ENCODE data around the gene WBP1.

WBP1 gene

DNA sequence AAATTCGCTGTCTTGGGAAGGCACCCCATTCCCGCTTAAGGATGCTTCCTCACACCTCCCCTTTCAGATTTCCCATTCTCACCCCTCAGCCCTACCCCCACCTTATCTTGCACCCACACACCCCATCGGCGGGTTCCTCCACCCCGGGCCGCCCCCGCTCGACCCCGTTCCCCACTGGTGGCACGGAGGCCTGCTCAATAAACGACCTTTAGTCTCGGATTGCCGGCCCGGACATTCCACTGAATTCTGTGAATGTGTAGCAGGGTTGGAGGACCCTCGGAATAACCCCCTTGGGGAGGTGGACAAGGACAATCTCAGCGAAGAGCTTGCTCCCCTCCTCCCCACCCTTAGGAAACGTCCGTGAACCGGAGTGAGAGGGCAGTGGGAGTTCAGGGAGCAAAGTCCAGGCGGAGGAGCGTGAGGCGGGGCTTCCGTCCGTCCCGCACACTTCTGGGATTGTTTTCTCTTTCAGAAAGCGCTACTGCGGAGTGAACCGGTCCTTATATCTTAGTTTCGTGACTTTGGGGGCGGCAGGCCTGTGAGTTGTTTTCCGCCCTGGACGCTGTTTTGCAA lies 44.0 kb downstream of the WBP1 start:
- no peak for DNase-seq (ENCODE audit: low read depth)
- TF ChIP-seq, protein P1, sequence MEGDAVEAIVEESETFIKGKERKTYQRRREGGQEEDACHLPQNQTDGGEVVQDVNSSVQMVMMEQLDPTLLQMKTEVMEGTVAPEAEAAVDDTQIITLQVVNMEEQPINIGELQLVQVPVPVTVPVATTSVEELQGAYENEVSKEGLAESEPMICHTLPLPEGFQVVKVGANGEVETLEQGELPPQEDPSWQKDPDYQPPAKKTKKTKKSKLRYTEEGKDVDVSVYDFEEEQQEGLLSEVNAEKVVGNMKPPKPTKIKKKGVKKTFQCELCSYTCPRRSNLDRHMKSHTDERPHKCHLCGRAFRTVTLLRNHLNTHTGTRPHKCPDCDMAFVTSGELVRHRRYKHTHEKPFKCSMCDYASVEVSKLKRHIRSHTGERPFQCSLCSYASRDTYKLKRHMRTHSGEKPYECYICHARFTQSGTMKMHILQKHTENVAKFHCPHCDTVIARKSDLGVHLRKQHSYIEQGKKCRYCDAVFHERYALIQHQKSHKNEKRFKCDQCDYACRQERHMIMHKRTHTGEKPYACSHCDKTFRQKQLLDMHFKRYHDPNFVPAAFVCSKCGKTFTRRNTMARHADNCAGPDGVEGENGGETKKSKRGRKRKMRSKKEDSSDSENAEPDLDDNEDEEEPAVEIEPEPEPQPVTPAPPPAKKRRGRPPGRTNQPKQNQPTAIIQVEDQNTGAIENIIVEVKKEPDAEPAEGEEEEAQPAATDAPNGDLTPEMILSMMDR (IDR thresholded peaks at IDR 0.05; ENCODE audit: low read depth, low read length, missing control alignments), result no peak
- H3K4me3 ChIP-seq (ENCODE audit: low read depth, low read length), result peak overlapping the region; percentile 55

DNA sequence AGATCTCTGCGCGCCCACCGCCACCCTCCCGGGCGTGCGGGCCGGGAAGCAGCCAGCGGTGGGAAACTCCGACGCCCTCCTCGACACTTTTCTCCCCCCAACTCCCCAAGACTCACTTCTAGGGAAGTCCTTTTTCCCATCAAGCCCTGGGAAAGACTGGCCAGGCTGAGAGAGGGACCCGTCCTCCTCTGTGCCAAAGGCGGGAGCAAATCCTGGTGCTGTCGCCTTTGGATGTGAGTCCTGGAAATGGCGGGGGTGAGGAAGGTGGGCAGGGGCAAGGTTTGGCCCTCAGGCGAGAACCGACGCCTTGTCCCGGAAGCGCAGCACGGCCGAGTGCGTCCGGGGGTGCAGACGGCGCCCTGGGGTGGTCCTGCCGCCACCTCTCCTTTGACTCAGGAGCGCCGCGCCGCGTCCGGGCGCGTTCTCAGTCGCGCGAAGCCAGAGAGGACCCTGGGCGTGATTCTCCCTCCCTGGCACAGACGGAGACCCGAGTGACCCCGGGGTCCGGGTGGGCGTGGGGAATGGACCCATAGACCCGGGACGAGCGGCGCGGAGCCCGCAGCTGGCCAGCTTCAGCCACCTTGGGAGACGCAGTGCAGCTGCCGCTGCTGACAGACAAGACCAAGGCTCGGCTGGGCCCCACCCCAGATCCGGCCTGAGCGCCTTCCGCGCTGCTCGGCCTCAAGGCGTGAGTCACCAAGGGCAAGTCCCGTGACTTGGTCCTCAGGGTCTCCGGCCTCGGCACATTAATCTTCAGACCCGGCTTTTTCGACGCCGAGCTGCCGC lies 44.7 kb downstream of the WBP1 start:
- H3K4me3 ChIP-seq (ENCODE audit: low read depth, low read length), result peak overlapping the region; percentile 55
- TF ChIP-seq, protein P1 (IDR thresholded peaks at IDR 0.05; ENCODE audit: low read depth, low read length, missing control alignments), result peak; percentile 43
- DNase-seq (ENCODE audit: low read depth), result no peak

GRCh38 chr2:74503506-74504475 lies 45.6 kb downstream of the WBP1 start:
- H3K4me3 ChIP-seq (ENCODE audit: low read depth, low read length), result peak overlapping the region; percentile 55
- DNase-seq (ENCODE audit: low read depth), result no peak
- TF ChIP-seq, protein P1 (IDR thresholded peaks at IDR 0.05; ENCODE audit: low read depth, low read length, missing control alignments), result no peak

DNA sequence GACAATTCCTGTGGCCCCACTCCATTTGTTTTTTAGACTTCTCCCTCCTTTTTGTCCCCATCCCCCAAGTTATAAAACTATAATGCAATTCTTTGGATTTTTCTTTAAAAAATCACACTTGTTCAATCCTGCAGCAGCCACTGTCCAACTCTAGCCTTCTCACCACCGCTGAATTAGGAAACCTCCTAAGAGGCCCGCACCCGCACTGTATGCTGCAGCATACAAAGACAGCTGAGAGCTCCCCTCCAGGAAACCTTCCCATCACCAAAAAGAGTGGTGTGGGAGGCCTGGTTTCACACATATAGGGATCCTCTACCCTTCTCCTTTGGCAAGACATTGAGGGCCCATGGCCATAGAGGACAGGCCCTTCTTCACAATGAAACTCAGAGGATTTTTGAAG lies 46.4 kb downstream of the WBP1 start:
- no peak for DNase-seq (ENCODE audit: low read depth)
- TF ChIP-seq, protein P1 (IDR thresholded peaks at IDR 0.05; ENCODE audit: low read depth, low read length, missing control alignments), result no peak
- H3K4me3 ChIP-seq (ENCODE audit: low read depth, low read length), result no peak overlapping the region

GRCh38 chr2:74505448-74506246 lies 47.4 kb downstream of the WBP1 start:
- no peak overlapping the region for H3K4me3 ChIP-seq (ENCODE audit: low read depth, low read length)
- DNase-seq (ENCODE audit: low read depth), result no peak
- TF ChIP-seq, protein P1 (IDR thresholded peaks at IDR 0.05; ENCODE audit: low read depth, low read length, missing control alignments), result no peak

Measured in GM12864 (cell line).